ENCODE data around the gene CST9L. TPM values are rescaled to one million over a fixed set of nuclear protein-coding genes. Genes with fewer than 3 reads are reported as not detected.

CST9L gene
- total RNA-seq, 1 experiment from 2014 or later, result not detected

DNA sequence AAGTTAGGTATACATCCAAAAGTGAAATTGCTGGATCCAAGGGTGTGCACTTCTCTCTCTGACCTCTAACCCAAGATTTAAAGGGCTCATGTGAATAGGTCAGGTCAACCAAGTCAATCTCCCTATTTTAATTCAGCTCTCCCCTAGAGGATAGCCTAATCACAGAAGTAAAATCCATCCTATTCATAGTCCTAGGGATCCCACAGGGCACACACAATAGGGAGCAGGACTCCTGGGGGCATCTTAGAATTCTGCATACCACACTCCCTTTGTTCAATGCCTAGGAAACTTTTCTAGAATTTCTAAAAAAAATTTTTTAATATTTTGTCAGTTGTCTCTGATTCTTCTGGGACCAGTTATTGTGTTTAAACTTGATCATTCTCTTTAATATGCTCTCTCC lies 35.1 kb downstream of the CST9L start:
- no peak overlapping the region for H3K4me3 ChIP-seq
- no peaks in the 10 kb centered on the region for H4K20me1 ChIP-seq (ENCODE audit: insufficient read depth)
- H3K27ac ChIP-seq, result no peak overlapping the region
- no peaks in the 10 kb centered on the region for H3K9me2 ChIP-seq (ENCODE audit: insufficient read depth)
- no TSS peak for BruUV-seq (replicated peaks)
- no peaks in the 10 kb centered on the region for H3K79me2 ChIP-seq (ENCODE audit: low read depth)
- H3K9me3 ChIP-seq (ENCODE audit: insufficient read depth, low read depth), result peaks cover 16% of the 10 kb centered on the region
- TF ChIP-seq, protein P1, sequence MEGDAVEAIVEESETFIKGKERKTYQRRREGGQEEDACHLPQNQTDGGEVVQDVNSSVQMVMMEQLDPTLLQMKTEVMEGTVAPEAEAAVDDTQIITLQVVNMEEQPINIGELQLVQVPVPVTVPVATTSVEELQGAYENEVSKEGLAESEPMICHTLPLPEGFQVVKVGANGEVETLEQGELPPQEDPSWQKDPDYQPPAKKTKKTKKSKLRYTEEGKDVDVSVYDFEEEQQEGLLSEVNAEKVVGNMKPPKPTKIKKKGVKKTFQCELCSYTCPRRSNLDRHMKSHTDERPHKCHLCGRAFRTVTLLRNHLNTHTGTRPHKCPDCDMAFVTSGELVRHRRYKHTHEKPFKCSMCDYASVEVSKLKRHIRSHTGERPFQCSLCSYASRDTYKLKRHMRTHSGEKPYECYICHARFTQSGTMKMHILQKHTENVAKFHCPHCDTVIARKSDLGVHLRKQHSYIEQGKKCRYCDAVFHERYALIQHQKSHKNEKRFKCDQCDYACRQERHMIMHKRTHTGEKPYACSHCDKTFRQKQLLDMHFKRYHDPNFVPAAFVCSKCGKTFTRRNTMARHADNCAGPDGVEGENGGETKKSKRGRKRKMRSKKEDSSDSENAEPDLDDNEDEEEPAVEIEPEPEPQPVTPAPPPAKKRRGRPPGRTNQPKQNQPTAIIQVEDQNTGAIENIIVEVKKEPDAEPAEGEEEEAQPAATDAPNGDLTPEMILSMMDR (conservative IDR thresholded peaks at IDR 0.05), result no peak
- no peak for TF ChIP-seq EZH2 (IDR thresholded peaks at IDR 0.05; ENCODE audit: low read depth)
- H3K4me1 ChIP-seq (replicated peaks; ENCODE audit: insufficient read depth), result no peaks in the 10 kb centered on the region
- no peak for DNase-seq
- H3K4me2 ChIP-seq, result no peak overlapping the region
- H3K36me3 ChIP-seq (ENCODE audit: low read depth), result no peaks in the 10 kb centered on the region
- CTCF ChIA-PET, result no interaction called here
- intact Hi-C loops (cut with micrococcal nuclease; ENCODE audit: unreplicated experiment), result no loop called here
- H3F3A ChIP-seq (ENCODE audit: insufficient read depth, low read depth), result no peaks in the 10 kb centered on the region
- POLR2A ChIA-PET (ENCODE audit: unreplicated experiment), result no interaction called here
- H2AFZ ChIP-seq, result no peak overlapping the region
- no peaks in the 10 kb centered on the region for H3K27me3 ChIP-seq (ENCODE audit: insufficient read depth, low read depth)

- Histone ChIP-seq H3K9me2 (ENCODE audit: insufficient read depth) (no peaks in the 10 kb centered on the region), H3F3A (ENCODE audit: insufficient read depth, low read depth) (no peaks in the 10 kb centered on the region), H4K20me1 (ENCODE audit: insufficient read depth) (no peaks in the 10 kb centered on the region), H3K4me3 (no peak overlapping the region), H3K9me3 (ENCODE audit: insufficient read depth, low read depth) (peaks cover 22% of the 10 kb centered on the region), H2AFZ (no peak overlapping the region), H3K4me2 (no peak overlapping the region), H3K4me1 (replicated peaks; ENCODE audit: insufficient read depth) (no peaks in the 10 kb centered on the region), H3K27ac (no peak overlapping the region), H3K36me3 (ENCODE audit: low read depth) (no peaks in the 10 kb centered on the region), H3K27me3 (ENCODE audit: insufficient read depth, low read depth) (no peaks in the 10 kb centered on the region), H3K79me2 (ENCODE audit: low read depth) (no peaks in the 10 kb centered on the region)
- DNase-seq, result peak in 1 of 2 experiments; percentile 29
- CTCF ChIA-PET, result no interaction called here
- no TSS peak for BruUV-seq (replicated peaks)
- POLR2A ChIA-PET (ENCODE audit: unreplicated experiment), result no interaction called here
- TF ChIP-seq EZH2 (IDR thresholded peaks at IDR 0.05; ENCODE audit: low read depth), result no peak
- TF ChIP-seq, protein P1 (conservative IDR thresholded peaks at IDR 0.05), result no peak
- intact Hi-C loops (cut with micrococcal nuclease; ENCODE audit: unreplicated experiment), result no loop called here
These were observed 35.8 kb downstream of the CST9L start for GRCh38 chr20:23532533-23532932.

DNA sequence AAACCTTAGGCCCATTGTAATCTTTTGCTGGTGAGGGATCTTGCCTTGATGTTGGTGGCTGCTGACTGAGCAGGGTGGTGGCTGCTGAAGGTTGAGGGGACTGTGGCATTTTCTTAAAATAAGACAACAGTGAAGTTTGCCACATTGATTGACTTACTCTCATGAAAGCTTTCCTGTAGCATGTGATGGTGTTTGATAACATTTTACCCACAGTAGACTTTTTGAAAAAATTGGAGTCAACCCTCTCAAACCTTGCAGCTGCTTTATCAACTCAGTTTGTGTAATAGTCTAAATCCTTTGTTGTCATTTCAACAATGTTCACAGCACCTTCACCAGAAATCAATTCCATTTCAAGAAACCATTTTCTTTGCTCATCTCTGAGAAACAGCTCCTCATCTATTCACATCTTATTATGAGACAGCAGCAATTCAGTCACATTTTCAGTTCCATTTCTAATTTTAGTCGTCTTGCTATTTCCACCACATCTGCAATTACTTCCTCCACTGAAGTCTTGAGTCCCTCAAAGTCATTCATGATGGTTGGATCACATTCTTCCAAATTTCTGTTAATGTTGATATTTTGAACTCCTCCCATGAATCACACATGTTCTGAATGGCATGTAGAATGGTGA lies 37.2 kb downstream of the CST9L start:
- Histone ChIP-seq H3K4me3 (no peak overlapping the region), H3K9me3 (ENCODE audit: insufficient read depth, low read depth) (peaks cover 22% of the 10 kb centered on the region), H4K20me1 (ENCODE audit: insufficient read depth) (no peaks in the 10 kb centered on the region), H3K4me1 (replicated peaks; ENCODE audit: insufficient read depth) (no peaks in the 10 kb centered on the region), H3K27me3 (ENCODE audit: insufficient read depth, low read depth) (no peaks in the 10 kb centered on the region), H3K9me2 (ENCODE audit: insufficient read depth) (no peaks in the 10 kb centered on the region), H3K36me3 (ENCODE audit: low read depth) (no peaks in the 10 kb centered on the region), H2AFZ (no peak overlapping the region), H3K4me2 (no peak overlapping the region), H3K27ac (no peak overlapping the region), H3F3A (ENCODE audit: insufficient read depth, low read depth) (no peaks in the 10 kb centered on the region), H3K79me2 (ENCODE audit: low read depth) (no peaks in the 10 kb centered on the region)
- ChIA-PET POLR2A (ENCODE audit: unreplicated experiment) (no interaction called here), CTCF (no interaction called here)
- TF ChIP-seq EZH2 (IDR thresholded peaks at IDR 0.05; ENCODE audit: low read depth), result no peak
- TF ChIP-seq, protein P1 (conservative IDR thresholded peaks at IDR 0.05), result no peak
- intact Hi-C loops (cut with micrococcal nuclease; ENCODE audit: unreplicated experiment), result no loop called here
- DNase-seq, result peak in 1 of 2 experiments; percentile 5
- no TSS peak for BruUV-seq (replicated peaks)
